ENCODE data around the gene SNX33.

DNA sequence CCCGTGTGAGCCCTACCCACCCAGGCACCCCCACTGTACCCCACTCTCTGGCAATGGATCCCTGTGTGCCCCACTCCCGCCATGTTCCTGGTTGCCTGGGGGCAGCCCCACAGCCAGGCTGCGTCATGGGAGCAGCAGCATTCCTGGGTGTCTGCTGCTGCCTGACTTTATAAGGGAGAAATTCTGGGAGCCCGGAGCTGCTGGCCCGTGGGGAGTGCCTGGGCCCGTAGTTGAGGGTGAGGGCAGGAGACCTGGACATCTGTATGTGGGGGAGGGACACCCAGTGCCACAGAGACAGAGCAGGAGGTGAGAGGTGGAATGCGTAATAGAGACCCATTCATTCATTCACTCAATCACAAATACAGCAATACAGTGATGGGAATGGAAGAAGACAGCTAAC is 49.8 kb downstream of the SNX33 start:
- TF ChIP-seq, protein P1, sequence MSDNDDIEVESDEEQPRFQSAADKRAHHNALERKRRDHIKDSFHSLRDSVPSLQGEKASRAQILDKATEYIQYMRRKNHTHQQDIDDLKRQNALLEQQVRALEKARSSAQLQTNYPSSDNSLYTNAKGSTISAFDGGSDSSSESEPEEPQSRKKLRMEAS (CRISPR knock-in tag; IDR thresholded peaks at IDR 0.05), result no peak
- TF ChIP-seq, protein P2, sequence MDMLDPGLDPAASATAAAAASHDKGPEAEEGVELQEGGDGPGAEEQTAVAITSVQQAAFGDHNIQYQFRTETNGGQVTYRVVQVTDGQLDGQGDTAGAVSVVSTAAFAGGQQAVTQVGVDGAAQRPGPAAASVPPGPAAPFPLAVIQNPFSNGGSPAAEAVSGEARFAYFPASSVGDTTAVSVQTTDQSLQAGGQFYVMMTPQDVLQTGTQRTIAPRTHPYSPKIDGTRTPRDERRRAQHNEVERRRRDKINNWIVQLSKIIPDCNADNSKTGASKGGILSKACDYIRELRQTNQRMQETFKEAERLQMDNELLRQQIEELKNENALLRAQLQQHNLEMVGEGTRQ (CRISPR knock-in tag; IDR thresholded peaks at IDR 0.05), result no peak

Measured in WTC11 (cell line).